Endodermal cell (in vitro differentiated cells): Measurements from ENCODE around the gene MAGI3. TPM values are rescaled to one million over a fixed set of nuclear protein-coding genes. Genes with fewer than 3 reads are reported as not detected.

Experiments
- DNase-seq: peaks from one replicate; pipeline ENCODE4 v3.0.0-alpha.2; 2017
- H3K27ac ChIP-seq: 2 replicates; pipeline ENCODE4 v1.5.1; 2013; ENCODE audit warnings: mild to moderate bottlenecking, low read depth, low read length, moderate library complexity
- H3K27me3 ChIP-seq: 2 replicates; pipeline ENCODE4 v1.6.1; 2013; ENCODE audit warnings: mild to moderate bottlenecking, low read length, moderate library complexity; ENCODE audit not compliant: insufficient read depth, control insufficient read depth, poor library complexity, severe bottlenecking
- H3K36me3 ChIP-seq: 2 replicates; pipeline ENCODE4 v1.7.0; 2013; ENCODE audit warnings: mild to moderate bottlenecking, low read length, moderate library complexity; ENCODE audit not compliant: control insufficient read depth, insufficient read depth
- H3K4me1 ChIP-seq: one replicate; pipeline ENCODE4 v1.7.0; 2013; ENCODE audit warnings: low read length; ENCODE audit not compliant: control insufficient read depth, insufficient read depth
- H3K4me3 ChIP-seq: 2 replicates; pipeline ENCODE4 v1.5.1; 2013; ENCODE audit warnings: mild to moderate bottlenecking, low read length, moderate library complexity
- H3K9ac ChIP-seq: 2 replicates; pipeline ENCODE4 v1.6.1; 2013; ENCODE audit warnings: mild to moderate bottlenecking, low read length, moderate library complexity; ENCODE audit not compliant: poor library complexity, severe bottlenecking; ENCODE audit errors: extremely low read depth
- H3K9me3 ChIP-seq: 2 replicates; pipeline ENCODE4 v1.6.1; 2013; ENCODE audit warnings: mild to moderate bottlenecking, low read length, moderate library complexity; ENCODE audit not compliant: control insufficient read depth
- H3K27ac Mint-ChIP-seq: 2 replicates; pipeline ENCODE4 v1.8.0; 2020; ENCODE audit warnings: mixed read lengths
- H3K27me3 Mint-ChIP-seq: 2 replicates; pipeline ENCODE4 v1.8.0; 2021; ENCODE audit warnings: mild to moderate bottlenecking, mixed read lengths; ENCODE audit not compliant: insufficient read depth
- H3K36me3 Mint-ChIP-seq: 2 replicates; pipeline ENCODE4 v1.8.0; 2020; ENCODE audit warnings: low read depth, mixed read lengths
- H3K4me1 Mint-ChIP-seq: 2 replicates; pipeline ENCODE4 v1.8.0; 2020; ENCODE audit warnings: mixed read lengths
- H3K4me3 Mint-ChIP-seq: 2 replicates; pipeline ENCODE4 v1.8.0; 2020; ENCODE audit warnings: mild to moderate bottlenecking, moderate library complexity, mixed read lengths
- H3K9me3 Mint-ChIP-seq: 2 replicates; pipeline ENCODE4 v1.8.0; 2020; ENCODE audit warnings: mild to moderate bottlenecking, mixed read lengths
- CTCF ChIP-seq: fragments of 200-600 bp; sonication (generic); conservative IDR thresholded peaks from 2 replicates; pipeline ENCODE4 v1.5.0; 2021; ENCODE audit warnings: antibody characterized with exemption, mild to moderate bottlenecking
- WGBS, 2 experiments: methylation state at CpG; one replicate each; pipeline versions ENCODE4 v1.1.5 to v1.1.7; 2013; ENCODE audit warnings: missing lambda C conversion rate in 2 of 2, mixed read lengths in 1 of 2; ENCODE audit not compliant: insufficient coverage in 1 of 2, insufficient read length in 1 of 2; 5-methylcytosine and 5-hydroxymethylcytosine counted together
- total RNA-seq, 2 donors: library from RNA; stranded (reverse); fragmentation: NEBNext Ultra II Directional in 1 of 2; extraction: Animal tissue kit (Norgen Biotek cat#: 25700) in 1 of 2; gene quantifications; 2 replicates in 1 of 2; 3 replicates in 1 of 2; pipeline ENCODE4 v1.2.1, GENCODE V29; 2021

Gene MAGI3
- total RNA-seq, 2 donors from 2014 or later: 27.1 to 27.4 TPM

GRCh38 chr1:113653741-113654140 is 263.4 kb downstream of the MAGI3 start:
- DNase-seq: no peak
- Mint-ChIP-seq H3K27ac (no peak overlapping the region), H3K9me3 (no peaks in the 10 kb centered on the region), H3K27me3 (no peaks in the 10 kb centered on the region), H3K36me3 (peaks cover 10% of the 10 kb centered on the region), H3K4me1 (peaks cover 10% of the 10 kb centered on the region), H3K4me3 (no peak overlapping the region)
- H3K9me3 ChIP-seq: no peaks in the 10 kb centered on the region
- no peaks in the 10 kb centered on the region for H3K27me3 ChIP-seq
- H3K27ac ChIP-seq: no peak overlapping the region
- no peaks in the 10 kb centered on the region for H3K4me1 ChIP-seq
- peaks cover 43% of the 10 kb centered on the region for H3K36me3 ChIP-seq
- no peak overlapping the region for H3K9ac ChIP-seq
- 81 to 100% methylated on average over 1 to 5 of the region's 5 CpGs for WGBS, 2 experiments
- no peak for TF ChIP-seq CTCF
- H3K4me3 ChIP-seq: no peak overlapping the region

GRCh38 chr1:113654883-113655282 is 264.6 kb downstream of the MAGI3 start:
- Histone ChIP-seq H3K9ac (no peak overlapping the region), H3K36me3 (peaks cover 43% of the 10 kb centered on the region), H3K27me3 (no peaks in the 10 kb centered on the region), H3K27ac (no peak overlapping the region), H3K9me3 (no peaks in the 10 kb centered on the region), H3K4me1 (peaks cover 3% of the 10 kb centered on the region), H3K4me3 (no peak overlapping the region)
- Mint-ChIP-seq H3K27me3 (no peaks in the 10 kb centered on the region), H3K4me1 (peaks cover 10% of the 10 kb centered on the region), H3K36me3 (peaks cover 12% of the 10 kb centered on the region), H3K4me3 (no peak overlapping the region), H3K9me3 (no peaks in the 10 kb centered on the region), H3K27ac (no peak overlapping the region)
- 92% methylated on average over 2 of the region's 2 CpGs; no CpG with 5 or more reads in 1 of the 2 experiments for WGBS, 2 experiments
- TF ChIP-seq CTCF: no peak
- no peak for DNase-seq

- Mint-ChIP-seq H3K36me3 (peaks cover 17% of the 10 kb centered on the region), H3K27ac (no peak overlapping the region), H3K4me3 (no peak overlapping the region), H3K27me3 (no peaks in the 10 kb centered on the region), H3K9me3 (no peaks in the 10 kb centered on the region), H3K4me1 (peaks cover 10% of the 10 kb centered on the region)
- H3K4me1 ChIP-seq: peaks cover 3% of the 10 kb centered on the region
- DNase-seq: no peak
- no peak for TF ChIP-seq CTCF
- H3K36me3 ChIP-seq: peaks cover 52% of the 10 kb centered on the region
- no peak overlapping the region for H3K4me3 ChIP-seq
- H3K9ac ChIP-seq: no peak overlapping the region
- WGBS, 2 experiments: 93 to 100% methylated on average over 2 to 3 of the region's 3 CpGs
- no peaks in the 10 kb centered on the region for H3K9me3 ChIP-seq
- no peaks in the 10 kb centered on the region for H3K27me3 ChIP-seq
- H3K27ac ChIP-seq: no peak overlapping the region
Measured at GRCh38 chr1:113657126-113657525, 266.8 kb downstream of the MAGI3 start.
